G401 (cell line): ENCODE data around the gene HIP1R. TPM values are rescaled to one million over a fixed set of nuclear protein-coding genes. Genes with fewer than 3 reads are reported as not detected.

Experiments
- DNase-seq: peaks from one replicate; pipeline ENCODE4 v3.0.0-alpha.2; 2015; ENCODE audit warnings: low spot score
- in situ Hi-C: cut with HindIII; loops from 2 replicates; pipeline ENCODE4 v1.10.0; 2016; ENCODE audit warnings: low sequenced_read_pairs, mixed read lengths
- total RNA-seq: library from RNA; depleted of rRNA; stranded (reverse); fragments of >200 nt; shearing (Covaris generic); gene quantifications from 2 replicates; pipeline ENCODE4 v1.2.3, GENCODE V29; 2014

Gene HIP1R
- total RNA-seq, 1 experiment from 2014 or later, result 19.3 TPM

DNA sequence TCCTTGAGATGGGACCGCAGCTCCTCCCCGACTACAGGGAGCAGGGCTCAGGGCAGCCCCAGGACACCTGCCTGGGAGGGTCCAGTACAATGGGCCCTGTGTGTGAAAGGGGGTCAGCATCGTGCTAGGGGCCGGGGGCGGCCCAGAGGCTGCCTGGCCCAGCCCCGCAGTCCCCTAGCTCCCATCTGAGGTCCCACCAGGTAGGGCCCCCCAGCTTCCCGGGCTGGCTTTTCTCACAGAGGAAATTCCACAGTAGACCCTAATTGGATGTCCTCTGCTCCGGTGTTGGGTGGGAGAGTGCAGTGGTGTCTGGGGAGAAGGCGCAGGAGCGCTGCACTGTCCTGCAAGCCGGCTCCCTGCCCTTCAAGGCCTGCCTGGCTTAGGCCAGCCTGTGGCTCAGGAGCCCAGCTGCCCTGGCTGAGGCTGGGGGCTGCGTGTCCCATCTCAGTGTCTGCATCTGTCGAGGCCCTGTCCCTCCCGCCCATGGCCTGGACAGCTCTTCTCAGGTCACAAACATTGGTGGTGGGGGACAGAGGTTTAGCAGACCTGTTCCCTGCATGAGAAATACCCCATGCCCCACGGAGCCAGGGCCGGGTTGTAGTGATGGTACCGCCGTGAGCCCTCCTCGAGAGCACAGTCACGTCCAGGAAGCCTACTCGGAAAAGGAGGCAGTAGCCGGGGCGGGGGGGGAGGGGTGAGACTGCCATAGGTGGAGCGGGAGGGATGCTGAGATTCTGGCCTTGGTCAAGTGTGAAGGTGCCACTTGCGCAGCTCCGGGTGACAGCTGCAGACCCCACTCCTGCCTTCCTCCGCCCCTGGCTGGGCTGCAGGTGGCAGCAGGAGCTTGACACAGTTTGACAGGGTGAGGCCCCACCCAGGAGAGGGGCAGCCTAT is 11.6 kb downstream of the HIP1R start:
- DNase-seq, result no peak
- in situ Hi-C loops, result no loop called here

DNA sequence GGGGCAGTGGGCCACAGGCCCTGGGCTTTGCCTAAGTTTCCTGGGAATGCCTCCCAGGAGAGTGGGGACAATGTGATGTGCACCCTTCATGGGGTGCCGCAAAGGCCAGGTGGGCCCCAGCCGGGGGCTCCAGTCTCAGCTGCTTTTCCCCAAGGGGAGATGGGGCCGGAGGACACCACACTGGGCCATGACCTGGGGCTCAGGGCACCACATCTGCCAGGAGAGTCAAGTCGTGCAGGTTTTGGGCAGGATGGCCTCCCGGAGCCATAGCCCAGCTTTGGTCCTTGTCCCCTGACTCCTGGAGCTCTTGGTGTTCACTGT is 12.2 kb downstream of the HIP1R start:
- DNase-seq, result no peak
- in situ Hi-C loops, result no loop called here

- DNase-seq, result no peak
- in situ Hi-C loops, result no loop called here
Measured at GRCh38 chr12:122847921-122848421, 12.7 kb downstream of the HIP1R start.

DNA sequence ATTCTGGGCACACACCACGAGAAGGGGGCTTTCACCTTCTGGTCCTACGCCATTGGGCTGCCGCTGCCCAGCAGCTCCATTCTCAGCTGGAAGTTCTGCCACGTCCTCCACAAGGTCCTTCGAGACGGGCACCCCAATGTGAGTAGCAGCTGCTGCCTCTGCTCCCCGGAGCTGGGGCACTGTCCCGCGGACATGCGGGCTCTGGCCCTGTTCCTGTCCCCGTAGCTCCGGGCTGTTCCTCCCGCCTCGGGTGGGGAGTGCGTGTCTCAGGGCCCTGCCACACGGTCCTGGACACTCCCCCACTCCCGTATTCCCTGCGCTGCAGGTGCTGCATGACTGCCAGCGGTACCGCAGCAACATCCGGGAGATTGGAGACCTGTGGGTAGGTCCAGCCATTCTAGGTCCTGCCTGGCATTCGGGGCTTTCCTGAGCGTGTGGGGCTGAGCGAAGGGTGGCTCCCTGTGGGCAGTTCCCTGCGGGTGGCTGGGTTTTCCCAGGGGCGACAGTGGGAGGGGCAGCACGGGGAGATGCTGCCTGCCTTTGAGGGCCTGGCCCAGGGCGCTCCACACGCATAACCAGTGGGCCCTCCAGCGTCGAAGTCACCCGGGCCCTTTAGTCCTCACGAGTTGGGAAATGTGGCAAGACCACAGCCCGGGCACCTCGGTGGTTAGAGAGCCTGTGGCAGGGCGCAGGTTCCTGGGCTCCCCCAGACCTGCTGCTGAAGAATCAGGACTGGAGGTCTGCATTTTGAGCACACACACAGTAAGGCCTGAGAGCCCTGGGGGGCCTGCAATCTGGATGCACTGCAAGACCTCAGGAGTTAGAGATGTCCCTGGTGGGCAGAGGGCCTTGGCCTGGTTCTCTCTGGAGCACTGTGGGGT is 13.5 kb downstream of the HIP1R start:
- in situ Hi-C loops, result no loop called here
- no peak for DNase-seq

DNA sequence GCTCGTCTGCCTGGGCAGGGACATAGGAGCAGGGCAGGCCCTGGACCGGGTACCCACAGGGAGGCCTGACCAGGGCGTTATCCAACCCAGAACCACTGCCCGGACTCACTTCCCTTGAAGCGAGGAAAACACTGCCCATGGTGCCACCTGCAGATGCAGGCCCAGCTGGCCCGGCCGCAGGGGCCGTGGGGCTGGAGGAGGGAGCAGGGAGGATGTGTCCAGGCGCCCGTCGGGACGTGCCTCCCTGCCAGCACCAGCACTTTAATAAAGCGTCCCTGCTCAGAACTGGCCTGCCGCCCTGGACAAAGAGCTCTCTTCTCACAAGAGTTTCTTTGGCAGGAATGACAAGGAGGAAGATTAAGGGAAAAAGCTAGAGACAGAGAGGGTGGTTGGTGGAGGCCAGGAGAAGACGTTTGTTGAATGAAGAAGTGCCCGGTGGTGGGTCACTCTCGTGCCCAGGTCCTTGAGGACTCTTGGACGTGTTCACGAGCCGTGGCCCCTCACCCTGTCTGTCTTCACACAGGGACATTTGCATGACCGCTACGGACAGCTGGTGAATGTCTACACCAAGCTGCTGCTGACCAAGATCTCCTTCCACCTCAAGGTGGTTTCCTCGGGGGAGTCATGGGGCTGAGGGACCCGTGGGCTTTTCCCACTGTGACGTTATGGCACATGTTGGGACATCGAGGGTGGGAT is 14.2 kb downstream of the HIP1R start:
- in situ Hi-C loops, result no loop called here
- DNase-seq, result peak; percentile 28

DNA sequence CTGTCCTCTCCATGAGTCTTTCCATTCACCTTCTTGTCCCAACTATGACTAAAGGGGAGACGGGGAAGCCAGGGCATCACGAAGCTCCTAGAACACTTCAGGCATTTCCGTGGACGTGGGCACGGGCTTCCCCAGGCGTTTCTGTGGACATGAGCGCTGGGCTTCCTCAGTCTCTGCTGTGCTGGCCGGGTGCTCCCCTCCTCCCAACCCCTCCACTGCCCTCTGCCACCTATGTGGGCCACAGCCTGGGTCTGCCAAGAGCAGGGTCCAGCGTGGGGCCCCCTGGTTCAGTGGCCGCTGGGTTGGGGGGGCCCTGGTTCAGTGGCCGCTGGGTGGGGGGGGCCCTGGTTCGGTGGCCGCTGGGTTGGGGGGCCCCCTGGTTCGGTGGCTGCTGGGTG is 14.8 kb downstream of the HIP1R start:
- no peak for DNase-seq
- in situ Hi-C loops, result no loop called here

GRCh38 chr12:122850695-122851350 is 15.6 kb downstream of the HIP1R start:
- DNase-seq, result no peak
- in situ Hi-C loops, result no loop called here

- DNase-seq, result no peak
- in situ Hi-C loops, result no loop called here
Measured at GRCh38 chr12:122851820-122852219, 16.6 kb downstream of the HIP1R start.

- in situ Hi-C loops, result no loop called here
- peak; percentile 43 for DNase-seq
Measured at GRCh38 chr12:122852336-122853275, 17.3 kb downstream of the HIP1R start.

GRCh38 chr12:122853582-122854245 is 18.5 kb downstream of the HIP1R start:
- in situ Hi-C loops, result no loop called here
- no peak for DNase-seq

- no peak for DNase-seq
- in situ Hi-C loops, result no loop called here
Measured at GRCh38 chr12:122854554-122854953, 19.3 kb downstream of the HIP1R start.

- in situ Hi-C loops, result no loop called here
- DNase-seq, result no peak
Measured at GRCh38 chr12:122855071-122855829, 20.0 kb downstream of the HIP1R start.

DNA sequence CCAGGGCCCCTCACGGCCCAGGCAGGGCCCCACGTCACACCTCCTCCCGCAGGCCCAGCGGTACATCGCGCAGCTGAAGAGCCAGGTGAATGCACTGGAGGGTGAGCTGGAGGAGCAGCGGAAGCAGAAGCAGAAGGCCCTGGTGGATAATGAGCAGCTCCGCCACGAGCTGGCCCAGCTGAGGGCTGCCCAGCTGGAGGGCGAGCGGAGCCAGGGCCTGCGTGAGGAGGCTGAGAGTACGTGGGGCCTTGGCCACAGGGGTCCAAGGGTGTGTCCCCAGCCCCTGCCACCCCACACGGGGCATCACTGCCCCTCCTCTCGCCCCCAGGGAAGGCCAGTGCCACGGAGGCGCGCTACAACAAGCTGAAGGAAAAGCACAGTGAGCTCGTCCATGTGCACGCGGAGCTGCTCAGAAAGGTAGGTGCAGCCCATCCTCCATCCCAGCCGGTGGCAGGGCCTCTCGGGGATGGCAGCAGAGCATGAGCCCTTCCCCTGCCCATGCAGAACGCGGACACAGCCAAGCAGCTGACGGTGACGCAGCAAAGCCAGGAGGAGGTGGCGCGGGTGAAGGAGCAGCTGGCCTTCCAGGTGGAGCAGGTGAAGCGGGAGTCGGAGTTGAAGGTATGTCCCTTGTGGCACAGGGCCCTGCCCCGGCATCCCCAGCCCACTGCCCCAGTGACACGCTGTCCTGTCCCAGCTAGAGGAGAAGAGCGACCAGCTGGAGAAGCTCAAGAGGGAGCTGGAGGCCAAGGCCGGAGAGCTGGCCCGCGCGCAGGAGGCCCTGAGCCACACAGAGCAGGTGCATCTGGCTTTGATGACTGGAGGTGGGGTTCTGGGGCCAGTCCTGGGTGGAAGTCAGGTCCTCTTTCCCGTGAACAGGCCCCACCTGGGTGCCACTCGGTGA is 20.9 kb downstream of the HIP1R start:
- in situ Hi-C loops, result no loop called here
- DNase-seq, result no peak

GRCh38 chr12:122856999-122857671 is 21.9 kb downstream of the HIP1R start:
- in situ Hi-C loops, result no loop called here
- no peak for DNase-seq

DNA sequence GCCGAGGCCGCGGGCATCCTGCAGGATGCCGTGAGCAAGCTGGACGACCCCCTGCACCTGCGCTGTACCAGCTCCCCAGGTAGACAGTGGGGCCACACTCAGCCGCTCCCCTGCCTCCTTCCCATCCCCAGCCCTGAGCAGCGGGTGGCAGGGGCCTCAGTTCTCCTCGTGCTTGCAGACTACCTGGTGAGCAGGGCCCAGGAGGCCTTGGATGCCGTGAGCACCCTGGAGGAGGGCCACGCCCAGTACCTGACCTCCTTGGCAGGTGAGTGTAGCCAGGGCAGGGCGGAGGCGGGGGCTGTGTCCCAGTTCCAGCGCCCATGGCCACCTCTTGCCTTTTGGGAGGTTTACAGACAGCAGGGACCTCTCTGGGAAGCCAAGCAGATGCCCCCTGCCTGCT is 22.9 kb downstream of the HIP1R start:
- no peak for DNase-seq
- in situ Hi-C loops, result no loop called here
